Kidney (tissue), 14 donors: ENCODE results near the gene FARS2. TPM values are rescaled to one million over a fixed set of nuclear protein-coding genes. Genes with fewer than 3 reads are reported as not detected.

Source experiments
- DNase-seq, 5 donors: peaks; one replicate each; pipeline ENCODE4 v3.0.0-alpha.2; 2013 to 2020
- FAIRE-seq: peaks from 2 replicates; lab custom pipeline; 2012; peaks lifted over from hg19 to GRCh38; lab: Jason Lieb, UNC
- H3K27ac ChIP-seq, 2 donors: one replicate each; pipeline ENCODE4 v1.7.0; 2013; ENCODE audit warnings: low read depth in 2 of 2, low read length in 2 of 2, inconsistent platforms in 1 of 2
- H3K27me3 ChIP-seq: one replicate; pipeline ENCODE4 v1.7.1; 2013; ENCODE audit warnings: low read length, inconsistent platforms; ENCODE audit not compliant: control insufficient read depth, insufficient read depth
- H3K36me3 ChIP-seq, 3 donors: one replicate each; pipeline versions ENCODE4 v1.7.0 to v1.7.1; 2013; ENCODE audit warnings: low read length in 3 of 3, control low read depth in 1 of 3, inconsistent platforms in 1 of 3; ENCODE audit not compliant: insufficient read depth in 3 of 3, control insufficient read depth in 2 of 3
- H3K4me1 ChIP-seq, 3 donors: one replicate each; pipeline versions ENCODE4 v1.7.0 to v1.7.1; 2013; ENCODE audit warnings: low read length in 3 of 3, inconsistent platforms in 1 of 3, low read depth in 1 of 3; ENCODE audit not compliant: control insufficient read depth in 2 of 3, insufficient read depth in 2 of 3
- H3K4me3 ChIP-seq, 3 donors: one replicate each; pipeline versions ENCODE4 v1.7.0 to v1.8.1; 2013; ENCODE audit warnings: low read length in 3 of 3, control low read depth in 1 of 3, inconsistent platforms in 1 of 3
- H3K9ac ChIP-seq, 3 donors: one replicate each; pipeline versions ENCODE4 v1.7.0 to v1.7.1; 2013; ENCODE audit warnings: low read length in 3 of 3, control low read depth in 1 of 3, inconsistent platforms in 1 of 3
- H3K9me3 ChIP-seq, 3 donors: one replicate each; pipeline versions ENCODE4 v1.7.0 to v1.7.1; 2013; ENCODE audit warnings: low read length in 3 of 3, control low read depth in 1 of 3, inconsistent platforms in 1 of 3; ENCODE audit not compliant: control insufficient read depth in 2 of 3, insufficient read depth in 1 of 3
- CTCF ChIP-seq: IDR thresholded peaks from 3 replicates; pipeline ENCODE4 v1.5.1; 2012; ENCODE audit warnings: mild to moderate bottlenecking, moderate library complexity, borderline replicate concordance; ENCODE audit not compliant: insufficient read depth; ENCODE audit errors: extremely low read depth
- intact Hi-C: fragments of 100-400 bp; cut with DNase I; formaldehyde crosslinking; loops from one replicate; pipeline ENCODE4 v1.11.1; 2022
- polyA plus RNA-seq: library from polyadenylated mRNA; stranded (reverse); fragments of 350-450 nt; fragmentation: Illumina TruSeq; extraction: RNeasy Lipid Tissue Mini Kit (QIAGEN cat#74804); gene quantifications from one replicate; pipeline ENCODE4 v1.2.3, GENCODE V29; 2014; ENCODE audit warnings: low read depth, low replicate concordance; ENCODE audit not compliant: insufficient read depth
- total RNA-seq: library from RNA; stranded (reverse); fragmentation: NEBNext Ultra II Directional; extraction: Animal tissue kit (Norgen Biotek cat#: 25700); gene quantifications from one replicate; pipeline ENCODE4 v1.2.1, GENCODE V29; 2021
- donor health status: control.
- donor health status: control.
- donor health status: control.
- donor health status: control.
- donor health status: control.
- donor health status: DM: yes; HTN: yes; CAD: no.
- donor health status: Normal renal cell carcinoma (clear cell type).

Gene FARS2
- total and polyA plus RNA-seq, 2 donors from 2014 or later, result 22.1 to 24.8 TPM

DNA sequence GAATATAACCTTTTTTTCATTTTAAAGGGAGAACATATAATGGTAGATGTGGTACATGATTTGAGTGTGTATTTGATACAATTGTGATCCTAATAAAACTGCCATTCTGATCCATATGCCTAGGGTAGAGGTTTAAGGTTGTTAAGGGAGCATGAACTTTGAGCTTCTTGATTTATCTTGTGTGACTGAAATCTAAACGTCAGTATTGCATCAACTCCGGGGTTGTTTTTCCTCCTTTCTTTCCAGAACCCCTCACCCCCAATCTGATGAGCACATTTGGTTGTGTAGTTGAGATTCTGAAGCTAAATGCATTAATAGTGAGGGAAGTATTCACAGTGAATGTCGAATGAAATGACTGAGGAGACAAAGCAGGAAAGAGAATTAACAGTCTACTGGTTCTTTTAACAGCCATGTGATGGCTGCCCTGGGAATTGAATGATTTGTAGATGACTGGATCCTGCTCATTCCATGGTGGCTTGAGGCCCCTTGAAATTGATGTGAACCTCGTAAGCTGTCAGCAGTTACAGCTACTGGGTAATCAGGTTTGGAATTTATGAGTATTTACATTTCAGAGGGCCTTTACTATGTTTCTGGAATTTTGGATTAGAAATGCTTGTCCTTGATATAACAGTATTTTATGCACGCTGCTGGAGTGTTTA, 44.8 kb downstream of the FARS2 start:
- DNase-seq, result peak in 3 of 5 donors; percentile 54 to 83 (median 67)
- no peak for FAIRE-seq

GRCh38 chr6:5307058-5307457, 45.7 kb downstream of the FARS2 start:
- H3K36me3 ChIP-seq, result no peaks in the 10 kb centered on the region
- no peak for FAIRE-seq
- intact Hi-C loops, result no loop called here

More for the DNA sequence above, 44.8 kb downstream of the FARS2 start:
- H3K4me1 ChIP-seq, result peaks cover 5 to 8% (median 5%) of the 10 kb centered on the region in 3 donors
- no peak overlapping the region for H3K4me3 ChIP-seq
- intact Hi-C loops, result no loop called here
- TF ChIP-seq CTCF, result no peak
- no peak overlapping the region for H3K9ac ChIP-seq
- no peaks in the 10 kb centered on the region for H3K27me3 ChIP-seq
- H3K27ac ChIP-seq, result no peak overlapping the region
- H3K9me3 ChIP-seq, result no peaks in the 10 kb centered on the region
- no peaks in the 10 kb centered on the region for H3K36me3 ChIP-seq

DNA sequence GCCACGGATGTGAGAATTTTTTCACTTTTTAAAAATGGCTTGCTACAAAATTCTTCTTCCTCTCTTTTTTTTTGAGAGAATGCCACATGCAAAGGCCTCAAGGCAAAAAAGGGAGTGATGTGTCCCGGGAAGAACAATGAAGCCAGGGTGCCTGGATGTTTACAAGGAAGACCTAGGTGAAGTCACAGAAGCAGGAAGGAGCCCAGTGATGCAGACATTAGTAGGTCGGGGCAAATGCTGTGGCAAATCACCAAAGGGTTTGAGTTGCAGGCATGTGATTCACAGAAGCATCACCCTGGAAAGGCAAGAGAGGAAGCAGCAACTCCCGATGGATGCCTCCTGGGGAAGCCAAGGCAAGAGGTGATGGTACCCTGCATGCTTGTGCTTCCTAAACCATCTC, 46.8 kb downstream of the FARS2 start:
- no peak overlapping the region for H3K9ac ChIP-seq
- no peak overlapping the region for H3K4me3 ChIP-seq
- H3K9me3 ChIP-seq, result no peaks in the 10 kb centered on the region
- H3K4me1 ChIP-seq, result peaks cover 0 to 8% (median 5%) of the 10 kb centered on the region in 3 donors
- H3K27me3 ChIP-seq, result no peaks in the 10 kb centered on the region
- H3K36me3 ChIP-seq, result no peaks in the 10 kb centered on the region
- intact Hi-C loops, result no loop called here
- DNase-seq (no peak), FAIRE-seq (no peak)
- no peak overlapping the region for H3K27ac ChIP-seq
- no peak for TF ChIP-seq CTCF

More at GRCh38 chr6:5307058-5307457, 45.7 kb downstream of the FARS2 start:
- Histone ChIP-seq H3K4me1 (peaks cover 5 to 8% (median 5%) of the 10 kb centered on the region in 3 donors), H3K4me3 (no peak overlapping the region), H3K27ac (no peak overlapping the region), H3K9ac (no peak overlapping the region), H3K9me3 (no peaks in the 10 kb centered on the region), H3K27me3 (no peaks in the 10 kb centered on the region)
- DNase-seq, result no peak
- TF ChIP-seq CTCF, result no peak
